ENCODE measurements around the gene SIAH3.

DNA sequence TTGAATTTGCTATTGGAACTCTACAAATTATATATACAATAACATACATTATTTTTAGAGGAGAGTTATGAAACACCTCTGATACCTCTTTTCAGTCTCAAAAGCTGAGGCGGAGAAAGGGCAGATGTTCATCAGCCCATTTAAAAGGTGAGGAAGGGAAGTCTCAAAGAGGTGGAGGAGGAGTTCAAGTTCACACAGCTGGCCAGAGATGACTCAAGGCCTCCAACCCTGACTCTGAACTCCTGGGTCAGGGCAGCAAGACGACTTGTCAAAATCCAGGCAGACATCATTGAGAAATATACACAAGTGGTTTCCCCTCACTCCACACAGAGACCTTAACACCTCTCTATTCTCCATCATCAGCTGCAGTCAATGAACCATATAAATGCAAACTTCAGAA, 2.1 kb downstream of the SIAH3 start:
- TF ChIP-seq, protein P1, sequence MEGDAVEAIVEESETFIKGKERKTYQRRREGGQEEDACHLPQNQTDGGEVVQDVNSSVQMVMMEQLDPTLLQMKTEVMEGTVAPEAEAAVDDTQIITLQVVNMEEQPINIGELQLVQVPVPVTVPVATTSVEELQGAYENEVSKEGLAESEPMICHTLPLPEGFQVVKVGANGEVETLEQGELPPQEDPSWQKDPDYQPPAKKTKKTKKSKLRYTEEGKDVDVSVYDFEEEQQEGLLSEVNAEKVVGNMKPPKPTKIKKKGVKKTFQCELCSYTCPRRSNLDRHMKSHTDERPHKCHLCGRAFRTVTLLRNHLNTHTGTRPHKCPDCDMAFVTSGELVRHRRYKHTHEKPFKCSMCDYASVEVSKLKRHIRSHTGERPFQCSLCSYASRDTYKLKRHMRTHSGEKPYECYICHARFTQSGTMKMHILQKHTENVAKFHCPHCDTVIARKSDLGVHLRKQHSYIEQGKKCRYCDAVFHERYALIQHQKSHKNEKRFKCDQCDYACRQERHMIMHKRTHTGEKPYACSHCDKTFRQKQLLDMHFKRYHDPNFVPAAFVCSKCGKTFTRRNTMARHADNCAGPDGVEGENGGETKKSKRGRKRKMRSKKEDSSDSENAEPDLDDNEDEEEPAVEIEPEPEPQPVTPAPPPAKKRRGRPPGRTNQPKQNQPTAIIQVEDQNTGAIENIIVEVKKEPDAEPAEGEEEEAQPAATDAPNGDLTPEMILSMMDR (optimal IDR thresholded peaks at IDR 0.05 in 1 of 3, IDR thresholded peaks at IDR 0.05 in 1 of 3, conservative IDR thresholded peaks at IDR 0.05 in 1 of 3; ENCODE audit: extremely low read depth in 1 of 3, insufficient read depth in 2 of 3, low read length in 3 of 3), result no peak
- TF ChIP-seq EZH2 (IDR thresholded peaks at IDR 0.05; ENCODE audit: low read length), result no peak
